SKM-1 (cell line): ENCODE measurements around the gene CDC42EP2.

Experiments used
- DNase-seq: peaks from one replicate; lab custom pipeline; 2025; ENCODE audit not compliant: unreplicated experiment; lab: John Stamatoyannopoulos, UW

The CDC42EP2 gene

GRCh38 chr11:65297026-65297672 lies 17.5 kb upstream of the CDC42EP2 start:
- no peak for DNase-seq

DNA sequence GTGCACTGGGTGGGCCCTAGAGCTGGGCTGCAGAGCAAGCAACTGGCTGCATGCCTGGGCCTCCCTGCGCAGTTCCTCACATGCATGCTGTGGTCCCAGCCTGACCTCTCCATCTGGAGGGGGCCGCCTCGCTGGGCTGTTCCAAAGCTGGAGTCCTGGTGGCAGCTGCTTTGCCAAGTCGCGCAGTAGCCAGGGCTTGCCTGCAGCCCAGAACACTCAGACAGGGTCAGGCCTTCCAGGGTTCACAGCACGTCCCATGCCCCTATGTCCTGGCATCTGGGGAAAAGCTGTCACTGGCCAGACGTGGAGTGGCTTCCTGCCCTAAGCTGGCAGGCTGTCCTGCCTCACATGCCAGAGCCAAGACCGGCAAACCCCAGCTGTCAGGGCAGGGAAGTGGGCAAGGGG lies 16.5 kb upstream of the CDC42EP2 start:
- DNase-seq: no peak

DNA sequence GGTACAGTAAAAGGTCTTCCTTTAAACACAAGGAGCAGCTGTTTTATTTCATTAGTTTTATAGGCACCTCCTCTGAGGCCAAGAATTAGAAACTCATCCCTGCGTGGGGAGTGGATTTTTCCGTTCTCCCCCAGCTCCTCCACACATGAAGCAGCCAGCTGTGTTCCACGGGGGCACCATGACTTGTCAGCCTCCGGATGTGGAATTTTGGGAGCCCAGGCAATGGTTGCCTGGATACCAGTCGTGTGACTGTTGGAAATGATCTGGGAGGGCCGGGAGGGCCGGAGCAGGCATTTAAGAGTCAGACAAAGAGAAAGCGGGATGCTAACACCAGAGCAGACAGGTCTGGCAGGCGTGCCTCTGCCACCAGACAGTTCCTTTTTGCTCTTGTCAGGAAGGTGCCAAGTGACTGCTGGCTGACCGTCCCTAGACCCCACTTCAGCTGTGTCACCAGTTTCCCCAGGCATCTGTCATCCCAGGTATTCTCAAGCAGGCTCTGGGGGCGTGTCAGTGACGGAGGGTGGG lies 15.9 kb upstream of the CDC42EP2 start:
- no peak for DNase-seq

- DNase-seq: no peak
These were observed 13.9 kb upstream of the CDC42EP2 start for GRCh38 chr11:65300621-65301275.

DNA sequence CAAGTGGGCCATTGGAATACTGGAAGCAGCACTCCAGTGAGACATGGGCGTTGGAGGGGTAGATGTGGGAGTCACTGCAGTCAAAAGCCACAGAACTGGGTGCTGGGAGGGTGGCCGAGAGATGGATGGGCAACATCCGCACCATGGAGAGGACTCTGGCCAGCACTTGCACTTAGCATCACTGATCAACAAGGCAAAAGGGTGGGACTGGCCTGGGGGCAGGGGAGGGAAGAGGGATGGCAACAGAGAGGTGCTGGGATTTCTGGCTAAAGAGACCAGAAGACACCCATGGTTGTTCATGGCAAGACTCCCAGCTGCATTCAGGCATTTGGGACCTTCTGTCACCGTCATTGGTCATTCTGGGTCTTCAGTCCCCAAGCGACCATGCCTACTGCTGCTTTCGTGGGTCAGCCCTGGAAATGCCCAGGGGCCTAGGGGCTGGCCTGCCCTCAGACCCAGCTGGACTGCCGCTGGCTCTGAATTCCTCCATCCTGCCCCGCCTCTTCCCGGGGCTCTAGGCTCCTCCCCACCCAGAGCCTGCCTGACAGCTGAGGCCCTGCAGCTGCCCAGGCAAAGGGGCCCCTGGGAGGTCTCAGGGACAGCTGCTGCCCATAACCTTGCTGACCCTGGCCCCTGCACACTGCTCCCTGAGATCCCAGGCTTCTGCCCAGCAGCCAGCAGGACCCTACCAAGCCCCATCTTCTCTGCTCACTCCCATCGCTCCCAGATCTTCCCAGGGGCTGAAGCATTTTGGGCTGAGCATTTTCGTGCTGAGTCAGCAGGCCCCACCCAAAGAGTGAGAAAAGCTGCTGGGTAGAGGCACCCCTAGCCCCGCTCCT lies 13.0 kb upstream of the CDC42EP2 start:
- DNase-seq: no peak

- no peak for DNase-seq
These were observed 11.1 kb upstream of the CDC42EP2 start for GRCh38 chr11:65303555-65303954.

DNA sequence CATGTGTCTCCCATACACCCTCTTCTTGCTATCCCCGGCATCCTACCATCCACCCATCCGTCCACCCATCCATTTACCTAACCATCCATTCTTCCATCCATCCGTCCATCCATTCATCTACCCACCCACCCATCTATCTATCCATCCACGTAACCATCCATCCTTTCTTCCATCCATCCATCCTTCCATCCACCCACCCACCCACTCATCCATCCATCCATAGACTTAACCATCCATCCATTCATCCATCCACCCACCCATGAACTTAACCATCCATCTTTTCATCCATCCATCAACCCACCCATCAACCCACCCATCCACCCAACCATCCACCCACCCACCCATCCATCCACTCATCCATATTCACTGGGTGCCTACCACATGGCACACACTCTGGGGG lies 10.6 kb upstream of the CDC42EP2 start:
- DNase-seq: no peak

DNA sequence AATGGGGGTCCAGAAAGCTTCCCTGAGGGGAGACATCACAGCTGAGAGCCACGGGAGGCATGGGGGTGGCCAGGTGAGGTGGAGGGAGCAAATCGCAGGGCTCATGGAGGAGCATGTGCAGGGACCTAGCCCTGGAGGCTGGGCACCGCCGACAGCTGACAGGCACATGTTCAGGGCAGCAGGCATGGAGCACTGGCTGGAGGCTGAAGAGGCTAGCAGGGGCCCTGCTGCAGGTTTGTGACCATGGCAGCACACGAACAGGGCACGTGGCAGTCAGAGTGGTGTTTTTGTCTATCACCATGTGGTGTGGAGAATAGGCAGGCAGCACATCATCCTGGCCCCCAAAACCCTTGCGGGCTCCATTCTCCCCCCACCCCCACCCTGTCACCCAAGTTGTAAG lies 10.1 kb upstream of the CDC42EP2 start:
- no peak for DNase-seq

DNA sequence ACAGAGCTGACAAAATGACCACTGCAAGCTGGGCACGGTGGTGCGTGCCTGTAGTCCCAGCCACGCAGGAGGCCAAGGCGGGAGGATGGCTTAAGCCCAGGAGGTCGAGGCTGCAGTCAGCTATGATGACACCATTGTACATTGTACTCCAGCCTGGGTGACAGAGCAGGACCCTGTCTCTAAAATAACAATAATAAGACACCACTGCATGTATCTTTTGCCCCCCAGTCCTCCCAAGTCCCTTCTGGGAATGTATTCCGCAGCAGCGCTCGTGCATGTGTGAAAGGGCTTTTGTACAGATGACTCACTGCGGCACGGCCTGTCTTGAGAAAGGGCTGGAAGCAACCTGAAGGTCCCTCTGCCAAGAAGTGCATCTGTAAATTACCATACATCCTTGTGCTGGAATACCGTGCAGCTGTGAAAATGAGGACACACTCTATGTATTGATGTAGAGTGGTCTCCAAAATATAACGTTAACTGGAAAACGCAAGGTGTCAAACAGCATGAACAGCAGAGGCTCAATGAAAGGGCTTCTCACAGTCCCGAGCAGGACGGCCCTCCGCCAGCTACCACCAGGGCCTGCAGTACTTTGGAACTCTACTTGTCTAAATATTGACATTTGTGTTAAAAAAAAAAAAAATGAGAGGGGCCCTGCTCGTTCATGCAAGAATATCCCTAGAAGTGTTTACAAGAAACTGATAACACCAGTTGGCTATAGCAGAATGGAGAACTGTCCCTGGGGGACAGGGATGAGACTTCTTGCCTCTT lies 9.0 kb upstream of the CDC42EP2 start:
- DNase-seq: no peak

- DNase-seq: no peak
These were observed 7.1 kb upstream of the CDC42EP2 start for GRCh38 chr11:65307298-65308229.

GRCh38 chr11:65308281-65308891 lies 6.3 kb upstream of the CDC42EP2 start:
- DNase-seq: no peak

DNA sequence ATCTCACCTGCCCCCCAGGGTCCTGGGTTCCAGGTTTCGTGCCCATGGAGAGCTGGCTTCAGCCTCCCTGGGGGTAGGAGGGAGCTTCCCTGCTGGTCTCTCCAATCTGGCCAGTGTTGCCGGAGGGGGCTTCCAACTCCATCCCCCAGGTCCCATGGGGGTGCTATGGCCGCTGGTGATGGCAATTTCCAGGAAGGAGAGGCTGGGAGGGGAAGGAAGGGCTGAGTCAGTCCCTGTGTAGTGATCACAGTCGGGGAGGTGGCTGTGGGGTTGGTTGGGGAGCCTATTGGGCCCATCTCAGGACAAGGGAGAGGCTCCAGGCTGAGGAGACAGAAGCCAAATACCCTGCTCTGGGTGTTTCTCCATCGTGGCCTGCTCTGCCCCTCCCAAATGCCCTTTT lies 5.7 kb upstream of the CDC42EP2 start:
- DNase-seq: no peak

GRCh38 chr11:65310215-65310614 lies 4.5 kb upstream of the CDC42EP2 start:
- no peak for DNase-seq

- no peak for DNase-seq
These were observed 3.9 kb upstream of the CDC42EP2 start for GRCh38 chr11:65310736-65311135.

- DNase-seq: no peak
These were observed 3.4 kb upstream of the CDC42EP2 start for GRCh38 chr11:65311170-65311678.

- peak; percentile 48 for DNase-seq
These were observed 669 bp downstream of the CDC42EP2 start for GRCh38 chr11:65315204-65315865.

- no peak for DNase-seq
These were observed 1.2 kb downstream of the CDC42EP2 start for GRCh38 chr11:65315866-65316226.

- DNase-seq: peak; percentile 32
These were observed 1.8 kb downstream of the CDC42EP2 start for GRCh38 chr11:65316227-65317024.
